Thymus (tissue), 11 donors: ENCODE data around the gene RNF212. TPM values are rescaled to one million over a fixed set of nuclear protein-coding genes. Genes with fewer than 3 reads are reported as not detected.

Experiments used
- DNase-seq, 9 donors: peaks; one replicate each; pipeline ENCODE4 v3.0.0-alpha.2; 2013; ENCODE audit warnings: low spot score in 9 of 9, low read depth in 6 of 9, missing footprints in 1 of 9
- H3K27ac ChIP-seq, 2 donors: one replicate each; pipeline ENCODE4 v1.5.1; 2013; ENCODE audit warnings: control low read depth in 1 of 2, low read depth in 1 of 2, low read length in 1 of 2, mild to moderate bottlenecking in 1 of 2, moderate library complexity in 1 of 2
- H3K27me3 ChIP-seq, 2 donors: one replicate each; pipeline ENCODE4 v1.5.1; 2013; ENCODE audit warnings: low read length in 1 of 2; ENCODE audit not compliant: control insufficient read depth in 2 of 2, insufficient read depth in 1 of 2
- H3K36me3 ChIP-seq, 2 donors: one replicate each; pipeline ENCODE4 v1.5.1; 2013; ENCODE audit warnings: low read length in 1 of 2, mild to moderate bottlenecking in 1 of 2, moderate library complexity in 1 of 2; ENCODE audit not compliant: control insufficient read depth in 2 of 2, insufficient read depth in 2 of 2
- H3K4me1 ChIP-seq, 2 donors: one replicate each; pipeline ENCODE4 v1.5.1; 2013; ENCODE audit warnings: low read length in 2 of 2; ENCODE audit not compliant: control insufficient read depth in 2 of 2, insufficient read depth in 2 of 2
- H3K4me3 ChIP-seq, 2 donors: one replicate each; pipeline ENCODE4 v1.5.1; 2013; ENCODE audit warnings: low read length in 2 of 2, control low read depth in 1 of 2, mild to moderate bottlenecking in 1 of 2
- H3K9me3 ChIP-seq, 2 donors: one replicate each; pipeline ENCODE4 v1.5.1; 2013; ENCODE audit warnings: low read length in 1 of 2, mild to moderate bottlenecking in 1 of 2; ENCODE audit not compliant: control insufficient read depth in 2 of 2, insufficient read depth in 1 of 2
- WGBS: extraction: QIAGEN DNeasy Blood & Tissue Kit; methylation state at CpG from one replicate; pipeline ENCODE4 v1.1.7; 2013; 5-methylcytosine and 5-hydroxymethylcytosine counted together
- polyA plus RNA-seq: library from polyadenylated mRNA; stranded (reverse); fragments of 200-250 nt; gene quantifications from one replicate; pipeline ENCODE4 v1.2.3, GENCODE V29; 2013
- total RNA-seq: library from RNA; stranded (reverse); fragments of 120-200 nt; gene quantifications from one replicate; pipeline ENCODE4 v1.2.4, GENCODE V29; 2013
- donor health status: healthy.

The RNF212 gene
- total and polyA plus RNA-seq, 2 donors, result 1.1 to 11.2 TPM

GRCh38 chr4:1078490-1078889 is 34.9 kb downstream of the RNF212 start:
- Histone ChIP-seq H3K4me1 (no peaks in the 10 kb centered on the region), H3K27me3 (peaks cover 0 to 2% of the 10 kb centered on the region in 2 donors), H3K4me3 (no peak overlapping the region), H3K27ac (no peak overlapping the region), H3K36me3 (no peaks in the 10 kb centered on the region), H3K9me3 (no peaks in the 10 kb centered on the region)
- DNase-seq, result no peak
- WGBS, result 94% methylated on average over 5 of the region's 5 CpGs

GRCh38 chr4:1077711-1078477 is 35.5 kb downstream of the RNF212 start:
- Histone ChIP-seq H3K4me1 (no peaks in the 10 kb centered on the region), H3K27ac (no peak overlapping the region), H3K9me3 (no peaks in the 10 kb centered on the region), H3K27me3 (peaks cover 0 to 2% of the 10 kb centered on the region in 2 donors), H3K36me3 (no peaks in the 10 kb centered on the region), H3K4me3 (no peak overlapping the region)
- no peak for DNase-seq
- WGBS, result 92% methylated on average over 27 of the region's 27 CpGs

- DNase-seq, result no peak
- no peak overlapping the region for H3K27ac ChIP-seq
- no peaks in the 10 kb centered on the region for H3K36me3 ChIP-seq
- 89% methylated on average over 11 of the region's 11 CpGs for WGBS
- H3K9me3 ChIP-seq, result no peaks in the 10 kb centered on the region
- no peaks in the 10 kb centered on the region for H3K4me1 ChIP-seq
- H3K27me3 ChIP-seq, result peaks cover 2% of the 10 kb centered on the region in 2 donors
- H3K4me3 ChIP-seq, result no peak overlapping the region
Measured at GRCh38 chr4:1075809-1076699, 37.3 kb downstream of the RNF212 start.

- no peak overlapping the region for H3K4me3 ChIP-seq
- 82% methylated on average over 7 of the region's 7 CpGs for WGBS
- H3K9me3 ChIP-seq, result no peaks in the 10 kb centered on the region
- H3K36me3 ChIP-seq, result no peaks in the 10 kb centered on the region
- H3K27me3 ChIP-seq, result peaks cover 0 to 2% of the 10 kb centered on the region in 2 donors
- no peaks in the 10 kb centered on the region for H3K4me1 ChIP-seq
- no peak for DNase-seq
- no peak overlapping the region for H3K27ac ChIP-seq
Measured at GRCh38 chr4:1075225-1075624, 38.1 kb downstream of the RNF212 start.

- no peak for DNase-seq
- Histone ChIP-seq H3K27ac (no peak overlapping the region), H3K27me3 (peaks cover 0 to 2% of the 10 kb centered on the region in 2 donors), H3K9me3 (no peaks in the 10 kb centered on the region), H3K36me3 (no peaks in the 10 kb centered on the region), H3K4me3 (no peak overlapping the region), H3K4me1 (no peaks in the 10 kb centered on the region)
- WGBS, result 91% methylated on average over 9 of the region's 9 CpGs
Measured at GRCh38 chr4:1074077-1074476, 39.3 kb downstream of the RNF212 start.

GRCh38 chr4:1072830-1073446 is 40.4 kb downstream of the RNF212 start:
- DNase-seq, result peak in 7 of 9 donors; percentile 14 to 58 (median 34)
- H3K27me3 ChIP-seq, result peaks cover 0 to 2% of the 10 kb centered on the region in 2 donors
- H3K4me1 ChIP-seq, result no peaks in the 10 kb centered on the region
- H3K4me3 ChIP-seq, result no peak overlapping the region
- WGBS, result 29% methylated on average over 11 of the region's 11 CpGs
- no peaks in the 10 kb centered on the region for H3K9me3 ChIP-seq
- H3K27ac ChIP-seq, result no peak overlapping the region
- H3K36me3 ChIP-seq, result no peaks in the 10 kb centered on the region

- H3K27ac ChIP-seq, result no peak overlapping the region
- H3K27me3 ChIP-seq, result peaks cover 2 to 8% of the 10 kb centered on the region in 2 donors
- H3K9me3 ChIP-seq, result no peaks in the 10 kb centered on the region
- no peaks in the 10 kb centered on the region for H3K36me3 ChIP-seq
- no peaks in the 10 kb centered on the region for H3K4me1 ChIP-seq
- no peak for DNase-seq
- 95% methylated on average over 7 of the region's 7 CpGs for WGBS
- H3K4me3 ChIP-seq, result no peak overlapping the region
Measured at GRCh38 chr4:1069394-1069793, 44.0 kb downstream of the RNF212 start.

GRCh38 chr4:1065732-1066131 is 47.6 kb downstream of the RNF212 start:
- WGBS, result 65% methylated on average over 4 of the region's 4 CpGs
- H3K4me3 ChIP-seq, result no peak overlapping the region
- no peaks in the 10 kb centered on the region for H3K9me3 ChIP-seq
- H3K4me1 ChIP-seq, result no peaks in the 10 kb centered on the region
- H3K27me3 ChIP-seq, result peaks cover 3 to 20% of the 10 kb centered on the region in 2 donors
- no peak overlapping the region for H3K27ac ChIP-seq
- no peaks in the 10 kb centered on the region for H3K36me3 ChIP-seq
- no peak for DNase-seq

- H3K4me1 ChIP-seq, result no peaks in the 10 kb centered on the region
- DNase-seq, result no peak
- H3K9me3 ChIP-seq, result no peaks in the 10 kb centered on the region
- H3K27ac ChIP-seq, result no peak overlapping the region
- peaks cover 3 to 29% of the 10 kb centered on the region in 2 donors for H3K27me3 ChIP-seq
- no peak overlapping the region for H3K4me3 ChIP-seq
- 52% methylated on average over 7 of the region's 7 CpGs for WGBS
- no peaks in the 10 kb centered on the region for H3K36me3 ChIP-seq
Measured at GRCh38 chr4:1062419-1062818, 50.9 kb downstream of the RNF212 start.
